IMR-90 (cell line): ENCODE measurements around the gene HNRNPUL1.

ENCODE experiments used
- CEBPB ChIP-seq: IDR thresholded peaks from 2 replicates; pipeline ENCODE4 v1.6.1; 2012; ENCODE audit warnings: low read depth, low read length, improper control_type of control experiment
- CHD1 ChIP-seq: IDR thresholded peaks from 2 replicates; pipeline ENCODE4 v1.6.1; 2012; ENCODE audit warnings: low read depth, low read length, improper control_type of control experiment
- CTCF ChIP-seq: conservative IDR thresholded peaks from 2 replicates; pipeline ENCODE4 v1.5.1; 2012; ENCODE audit warnings: mild to moderate bottlenecking, low read depth, low read length, improper control_type of control experiment
- ELK1 ChIP-seq: fragments of 150-350 bp; IDR thresholded peaks from 2 replicates; pipeline ENCODE4 v1.6.1; 2016; ENCODE audit warnings: low read depth, mild to moderate bottlenecking, low read length, moderate library complexity, borderline replicate concordance
- MAFK ChIP-seq: IDR thresholded peaks from 2 replicates; pipeline ENCODE4 v1.6.1; 2012; ENCODE audit warnings: low read depth, low read length, improper control_type of control experiment
- POLR2A ChIP-seq: IDR thresholded peaks from 2 replicates; pipeline ENCODE4 v1.6.1; 2012; ENCODE audit warnings: mild to moderate bottlenecking, low read depth, low read length
- RAD21 ChIP-seq: IDR thresholded peaks from 2 replicates; pipeline ENCODE4 v1.6.1; 2012; ENCODE audit warnings: low read length, improper control_type of control experiment
- RCOR1 ChIP-seq: IDR thresholded peaks from 2 replicates; pipeline ENCODE4 v1.6.1; 2012; ENCODE audit warnings: mild to moderate bottlenecking, low read length, improper control_type of control experiment; ENCODE audit not compliant: insufficient replicate concordance
- SMC3 ChIP-seq: fragments of 150-350 bp; IDR thresholded peaks from 2 replicates; pipeline ENCODE4 v1.6.1; 2016; ENCODE audit warnings: low read depth, mild to moderate bottlenecking, antibody characterized with exemption, low read length, moderate library complexity
- USF2 ChIP-seq: fragments of 150-350 bp; IDR thresholded peaks from 2 replicates; pipeline ENCODE4 v1.6.1; 2017; ENCODE audit warnings: mild to moderate bottlenecking, antibody characterized with exemption, low read length, low read depth

- TF ChIP-seq POLR2A (no peak), CTCF (no peak), RAD21 (no peak), CHD1 (no peak), MAFK (no peak), RCOR1 (no peak), USF2 (no peak), CEBPB (no peak), ELK1 (no peak), SMC3 (no peak)
Observed at GRCh38 chr19:41332000-41332399, 67.8 kb downstream of the HNRNPUL1 start.
